GM20000 (cell line): ENCODE data around the gene SLC27A6.

Experiments
- DNase-seq: peaks from one replicate; pipeline ENCODE4 v3.0.0; 2012; ENCODE audit warnings: low spot score
- TF ChIP-seq, protein P1 (sequence below): IDR thresholded peaks from 2 replicates; pipeline ENCODE4 v1.5.1; 2012; ENCODE audit warnings: mild to moderate bottlenecking, control low read depth; ENCODE audit errors: extremely low read depth, missing control alignments

The SLC27A6 gene

DNA sequence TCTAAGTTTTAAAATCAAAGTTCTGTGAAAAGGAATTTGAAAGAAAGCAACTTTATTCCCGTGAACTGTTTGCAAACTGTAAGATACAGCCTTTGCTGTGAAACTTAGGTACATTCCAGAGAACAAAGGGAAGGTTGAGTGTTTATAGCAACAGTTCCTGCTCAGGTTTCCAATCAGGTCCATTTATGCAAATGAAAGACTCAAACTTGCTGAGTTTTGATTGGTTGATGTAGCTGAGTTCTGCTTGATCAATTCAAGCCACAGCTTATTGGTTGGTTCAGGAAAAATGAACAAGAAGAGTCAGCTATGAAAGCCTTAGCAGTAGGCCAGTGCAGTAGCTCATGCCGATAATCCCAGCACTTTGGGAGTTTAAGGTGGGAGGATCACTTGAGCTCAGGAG is 37.9 kb downstream of the SLC27A6 start:
- DNase-seq, result no peak
- TF ChIP-seq, protein P1, sequence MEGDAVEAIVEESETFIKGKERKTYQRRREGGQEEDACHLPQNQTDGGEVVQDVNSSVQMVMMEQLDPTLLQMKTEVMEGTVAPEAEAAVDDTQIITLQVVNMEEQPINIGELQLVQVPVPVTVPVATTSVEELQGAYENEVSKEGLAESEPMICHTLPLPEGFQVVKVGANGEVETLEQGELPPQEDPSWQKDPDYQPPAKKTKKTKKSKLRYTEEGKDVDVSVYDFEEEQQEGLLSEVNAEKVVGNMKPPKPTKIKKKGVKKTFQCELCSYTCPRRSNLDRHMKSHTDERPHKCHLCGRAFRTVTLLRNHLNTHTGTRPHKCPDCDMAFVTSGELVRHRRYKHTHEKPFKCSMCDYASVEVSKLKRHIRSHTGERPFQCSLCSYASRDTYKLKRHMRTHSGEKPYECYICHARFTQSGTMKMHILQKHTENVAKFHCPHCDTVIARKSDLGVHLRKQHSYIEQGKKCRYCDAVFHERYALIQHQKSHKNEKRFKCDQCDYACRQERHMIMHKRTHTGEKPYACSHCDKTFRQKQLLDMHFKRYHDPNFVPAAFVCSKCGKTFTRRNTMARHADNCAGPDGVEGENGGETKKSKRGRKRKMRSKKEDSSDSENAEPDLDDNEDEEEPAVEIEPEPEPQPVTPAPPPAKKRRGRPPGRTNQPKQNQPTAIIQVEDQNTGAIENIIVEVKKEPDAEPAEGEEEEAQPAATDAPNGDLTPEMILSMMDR, result no peak

GRCh38 chr5:129014185-129014584 is 48.9 kb downstream of the SLC27A6 start:
- no peak for DNase-seq
- TF ChIP-seq, protein P1, result no peak

DNA sequence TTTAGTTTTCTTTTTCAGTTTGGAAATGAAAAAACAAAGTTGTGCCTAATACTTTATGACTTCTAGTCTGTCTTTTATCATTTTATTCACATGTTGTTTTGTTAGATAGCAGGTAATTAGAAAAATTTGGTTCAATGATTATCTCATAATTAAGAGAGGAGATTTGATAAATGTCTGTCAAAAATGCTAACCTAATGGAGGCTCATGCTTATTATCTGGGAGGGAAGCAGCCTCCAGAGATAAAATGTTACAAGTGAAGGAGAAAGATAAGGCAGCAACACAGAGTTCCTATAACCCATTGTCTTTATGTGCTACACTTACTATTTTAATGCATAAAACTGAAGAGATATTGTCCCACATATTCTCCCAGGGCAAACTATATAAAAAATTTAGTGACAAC is 53.5 kb downstream of the SLC27A6 start:
- TF ChIP-seq, protein P1, result no peak
- no peak for DNase-seq

DNA sequence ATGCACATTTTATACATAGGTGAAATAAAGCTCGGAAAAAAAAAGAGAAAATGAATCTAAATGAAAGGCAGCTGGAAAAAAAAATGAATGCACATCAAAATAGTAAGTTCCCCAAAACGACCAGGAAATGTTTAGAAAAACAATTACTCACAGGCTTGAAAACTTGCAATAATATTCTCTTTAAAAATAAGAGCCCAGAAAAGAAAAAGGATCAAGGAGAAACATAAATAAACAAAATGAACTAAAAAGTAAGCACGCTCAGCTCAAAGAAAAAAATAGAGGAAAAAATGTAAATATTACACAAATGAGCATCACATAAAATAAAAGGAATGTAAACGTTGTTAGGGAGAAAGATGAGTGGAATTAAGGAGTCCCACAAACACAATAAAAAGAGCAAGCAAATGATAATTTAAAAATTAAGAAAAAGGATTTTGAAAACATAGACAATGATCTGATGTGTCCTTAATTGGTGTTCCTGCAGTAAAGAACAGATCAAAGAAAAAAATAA is 54.2 kb downstream of the SLC27A6 start:
- DNase-seq, result no peak
- TF ChIP-seq, protein P1, result no peak

- no peak for DNase-seq
- TF ChIP-seq, protein P1, result no peak
Measured at GRCh38 chr5:129020683-129021082, 55.4 kb downstream of the SLC27A6 start.

DNA sequence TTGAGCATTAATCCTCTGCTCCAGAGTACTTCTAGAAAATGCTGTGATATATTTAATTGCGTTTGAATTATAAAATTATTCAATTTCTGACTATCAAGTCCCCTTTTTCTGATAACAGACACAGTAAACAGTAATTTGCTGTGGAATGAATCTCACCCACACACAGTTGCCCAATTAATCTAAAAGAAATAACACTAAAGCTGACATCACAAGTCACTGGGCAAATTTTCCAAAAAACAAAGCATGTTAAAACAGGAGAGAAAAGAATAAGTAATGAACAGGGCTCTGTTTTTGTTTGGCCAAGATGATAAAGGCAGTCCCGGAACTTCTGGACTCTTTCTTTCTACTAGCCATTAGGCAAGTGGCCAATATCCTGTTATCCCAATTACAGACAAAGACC is 56.5 kb downstream of the SLC27A6 start:
- no peak for DNase-seq
- TF ChIP-seq, protein P1, result no peak

DNA sequence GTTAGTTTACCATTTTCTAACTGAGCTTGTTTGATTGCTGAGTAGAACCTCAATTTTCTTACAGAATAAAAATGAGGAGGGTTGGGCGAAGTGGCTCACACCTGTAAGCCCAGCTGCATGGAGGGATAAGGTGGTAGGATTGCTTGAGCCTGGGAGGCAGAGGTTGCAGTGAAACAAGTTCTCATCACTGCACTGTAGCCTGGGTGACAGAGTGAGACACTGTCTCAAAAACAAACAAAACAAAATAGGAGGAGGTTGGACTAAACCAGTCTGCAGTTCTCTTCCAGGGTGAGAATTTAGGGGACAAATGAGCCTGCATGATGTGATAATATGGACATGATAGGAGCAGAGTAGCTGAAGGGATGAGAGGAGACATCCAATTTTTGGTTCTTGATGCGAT is 57.3 kb downstream of the SLC27A6 start:
- TF ChIP-seq, protein P1, result no peak
- DNase-seq, result no peak

DNA sequence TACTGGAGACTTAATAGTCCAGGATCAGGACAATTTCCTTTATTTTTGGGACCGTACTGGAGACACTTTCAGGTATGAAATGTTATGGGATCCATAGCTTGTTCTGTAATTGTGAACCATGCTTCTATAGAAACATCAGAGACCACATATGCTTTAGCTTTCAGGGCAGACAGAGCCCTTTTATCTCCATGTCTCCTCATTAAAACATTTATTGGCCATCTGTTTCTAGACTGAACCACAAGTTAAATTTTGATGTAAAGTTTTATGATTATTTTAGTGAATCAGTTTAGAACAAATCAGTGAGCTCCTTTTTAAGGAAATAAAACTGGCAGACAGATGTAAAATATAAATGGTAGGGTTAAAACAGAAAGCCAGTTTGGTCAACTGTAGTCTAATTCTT is 62.0 kb downstream of the SLC27A6 start:
- TF ChIP-seq, protein P1, result no peak
- DNase-seq, result no peak
